ENCODE measurements around the gene KAZN.

KAZN gene

DNA sequence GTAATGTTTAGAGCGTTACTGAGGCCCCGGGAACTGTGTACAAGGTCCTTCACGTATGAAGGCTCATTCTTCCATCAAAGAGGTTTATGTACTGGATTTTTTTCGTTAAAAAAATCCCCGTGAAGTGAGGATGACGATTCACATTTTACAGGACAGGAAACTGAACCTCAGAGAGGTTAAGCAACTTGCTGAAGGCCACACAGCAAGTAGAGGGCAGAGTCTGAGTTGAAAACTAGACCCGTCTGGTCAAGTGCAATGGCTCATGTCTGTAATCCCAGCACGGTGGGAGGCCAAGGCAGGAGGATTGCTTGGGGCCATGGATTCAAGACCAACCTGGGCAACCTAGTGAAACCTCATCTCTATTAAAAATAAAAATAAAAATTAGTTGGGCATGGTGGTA is 140.2 kb downstream of the KAZN start:
- TF ChIP-seq, protein P1, sequence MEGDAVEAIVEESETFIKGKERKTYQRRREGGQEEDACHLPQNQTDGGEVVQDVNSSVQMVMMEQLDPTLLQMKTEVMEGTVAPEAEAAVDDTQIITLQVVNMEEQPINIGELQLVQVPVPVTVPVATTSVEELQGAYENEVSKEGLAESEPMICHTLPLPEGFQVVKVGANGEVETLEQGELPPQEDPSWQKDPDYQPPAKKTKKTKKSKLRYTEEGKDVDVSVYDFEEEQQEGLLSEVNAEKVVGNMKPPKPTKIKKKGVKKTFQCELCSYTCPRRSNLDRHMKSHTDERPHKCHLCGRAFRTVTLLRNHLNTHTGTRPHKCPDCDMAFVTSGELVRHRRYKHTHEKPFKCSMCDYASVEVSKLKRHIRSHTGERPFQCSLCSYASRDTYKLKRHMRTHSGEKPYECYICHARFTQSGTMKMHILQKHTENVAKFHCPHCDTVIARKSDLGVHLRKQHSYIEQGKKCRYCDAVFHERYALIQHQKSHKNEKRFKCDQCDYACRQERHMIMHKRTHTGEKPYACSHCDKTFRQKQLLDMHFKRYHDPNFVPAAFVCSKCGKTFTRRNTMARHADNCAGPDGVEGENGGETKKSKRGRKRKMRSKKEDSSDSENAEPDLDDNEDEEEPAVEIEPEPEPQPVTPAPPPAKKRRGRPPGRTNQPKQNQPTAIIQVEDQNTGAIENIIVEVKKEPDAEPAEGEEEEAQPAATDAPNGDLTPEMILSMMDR (IDR thresholded peaks at IDR 0.05; ENCODE audit: low read length, missing control alignments), result no peak
- H3K4me3 ChIP-seq (replicated peaks; ENCODE audit: low read depth, low read length), result no peak overlapping the region
- DNase-seq (ENCODE audit: low read depth), result no peak

DNA sequence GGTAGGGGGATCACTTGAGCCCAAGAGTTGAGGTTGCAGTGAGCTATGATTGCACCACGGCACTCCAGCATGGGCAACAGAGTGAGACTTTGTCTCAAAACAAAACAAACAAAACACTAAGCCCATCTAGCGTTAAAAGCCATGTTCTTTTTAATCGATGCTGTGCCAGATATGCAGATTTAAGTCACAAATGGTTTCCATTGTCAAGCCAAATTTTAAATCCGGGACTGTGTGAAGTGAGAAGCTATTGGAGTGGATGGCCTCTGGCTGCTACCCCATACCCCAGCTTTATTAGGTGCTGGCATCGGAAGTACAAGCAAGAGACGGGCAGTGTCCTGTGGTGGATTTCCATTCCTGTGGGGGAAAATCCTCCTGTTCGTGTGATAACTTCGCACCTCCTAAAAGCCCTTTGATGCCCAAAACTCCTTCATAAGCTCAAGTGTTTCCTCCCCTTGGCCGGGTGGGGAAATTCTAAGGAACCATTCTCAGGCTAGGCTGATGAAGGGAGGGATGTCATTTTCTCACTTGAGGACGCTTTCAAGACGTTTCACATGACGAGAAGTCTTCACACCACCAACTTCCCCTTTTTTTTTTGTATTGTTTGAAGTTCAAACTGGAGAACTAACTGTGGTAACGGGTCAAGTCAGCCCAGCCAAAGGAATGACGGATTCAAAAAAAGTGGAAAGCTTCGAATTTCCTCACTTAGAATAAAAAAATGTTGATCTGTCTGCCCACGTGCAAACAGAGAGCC is 140.8 kb downstream of the KAZN start:
- TF ChIP-seq, protein P1 (IDR thresholded peaks at IDR 0.05; ENCODE audit: low read length, missing control alignments), result no peak
- H3K4me3 ChIP-seq (replicated peaks; ENCODE audit: low read depth, low read length), result no peak overlapping the region
- DNase-seq (ENCODE audit: low read depth), result no peak

DNA sequence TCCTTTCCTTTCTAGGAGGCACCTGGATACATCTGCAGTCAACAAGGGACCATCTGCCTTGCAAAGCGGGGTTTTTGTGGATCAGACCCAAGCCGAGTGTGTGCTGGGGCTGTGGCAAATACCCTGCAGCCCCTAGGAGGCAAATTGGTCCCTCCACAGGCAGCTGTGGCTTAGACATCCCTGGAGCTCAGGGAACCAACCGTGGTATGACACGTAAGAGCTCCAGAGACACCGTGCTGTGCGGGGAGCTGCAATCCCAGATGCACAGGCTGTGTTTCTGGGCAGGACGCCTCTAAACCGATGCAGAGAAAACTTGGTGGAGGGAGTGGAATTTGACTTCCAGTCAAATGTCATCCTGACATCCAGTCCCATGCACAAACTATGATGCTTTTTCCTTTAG is 141.5 kb downstream of the KAZN start:
- DNase-seq (ENCODE audit: low read depth), result no peak
- no peak overlapping the region for H3K4me3 ChIP-seq (replicated peaks; ENCODE audit: low read depth, low read length)
- TF ChIP-seq, protein P1 (IDR thresholded peaks at IDR 0.05; ENCODE audit: low read length, missing control alignments), result no peak

- TF ChIP-seq, protein P1 (IDR thresholded peaks at IDR 0.05; ENCODE audit: low read length, missing control alignments), result no peak
- DNase-seq (ENCODE audit: low read depth), result no peak
- no peak overlapping the region for H3K4me3 ChIP-seq (replicated peaks; ENCODE audit: low read depth, low read length)
Observed at GRCh38 chr1:14741082-14741481, 142.6 kb downstream of the KAZN start.

GRCh38 chr1:14741532-14741931 is 143.0 kb downstream of the KAZN start:
- no peak for DNase-seq (ENCODE audit: low read depth)
- no peak overlapping the region for H3K4me3 ChIP-seq (replicated peaks; ENCODE audit: low read depth, low read length)
- TF ChIP-seq, protein P1 (IDR thresholded peaks at IDR 0.05; ENCODE audit: low read length, missing control alignments), result no peak

- peak; percentile 93 for DNase-seq (ENCODE audit: low read depth)
- no peak overlapping the region for H3K4me3 ChIP-seq (replicated peaks; ENCODE audit: low read depth, low read length)
- TF ChIP-seq, protein P1 (IDR thresholded peaks at IDR 0.05; ENCODE audit: low read length, missing control alignments), result no peak
Observed at GRCh38 chr1:14742181-14742980, 143.9 kb downstream of the KAZN start.

Measured in fibroblast of pulmonary artery (primary cell).